ENCODE measurements around the gene OR1F1.
"Not testable (repeated sequence)": the region's sequence is repeated elsewhere in the genome, so short reads cannot be mapped to it uniquely, and the experiment has no call there.

DNA sequence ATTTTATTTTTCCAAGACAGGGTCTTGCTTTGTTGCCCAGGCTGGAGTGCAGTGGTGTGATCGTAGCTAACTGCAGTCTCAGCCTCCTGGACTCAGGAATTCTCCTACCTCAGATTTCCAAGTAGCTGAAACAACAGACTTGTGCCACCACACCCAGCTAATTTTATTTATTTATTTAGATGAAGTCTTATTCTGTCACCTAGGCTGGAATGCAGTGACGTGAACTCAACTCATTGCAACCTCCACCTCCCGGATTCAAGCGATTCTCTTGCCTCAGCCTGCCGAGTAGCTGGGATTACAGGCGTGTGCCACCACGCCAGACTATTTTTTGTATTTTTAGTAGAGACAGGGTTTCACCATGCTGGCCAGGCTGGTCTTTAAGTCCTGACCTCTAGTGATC is 19.3 kb upstream of the OR1F1 start:
- TF ChIP-seq, protein P1, sequence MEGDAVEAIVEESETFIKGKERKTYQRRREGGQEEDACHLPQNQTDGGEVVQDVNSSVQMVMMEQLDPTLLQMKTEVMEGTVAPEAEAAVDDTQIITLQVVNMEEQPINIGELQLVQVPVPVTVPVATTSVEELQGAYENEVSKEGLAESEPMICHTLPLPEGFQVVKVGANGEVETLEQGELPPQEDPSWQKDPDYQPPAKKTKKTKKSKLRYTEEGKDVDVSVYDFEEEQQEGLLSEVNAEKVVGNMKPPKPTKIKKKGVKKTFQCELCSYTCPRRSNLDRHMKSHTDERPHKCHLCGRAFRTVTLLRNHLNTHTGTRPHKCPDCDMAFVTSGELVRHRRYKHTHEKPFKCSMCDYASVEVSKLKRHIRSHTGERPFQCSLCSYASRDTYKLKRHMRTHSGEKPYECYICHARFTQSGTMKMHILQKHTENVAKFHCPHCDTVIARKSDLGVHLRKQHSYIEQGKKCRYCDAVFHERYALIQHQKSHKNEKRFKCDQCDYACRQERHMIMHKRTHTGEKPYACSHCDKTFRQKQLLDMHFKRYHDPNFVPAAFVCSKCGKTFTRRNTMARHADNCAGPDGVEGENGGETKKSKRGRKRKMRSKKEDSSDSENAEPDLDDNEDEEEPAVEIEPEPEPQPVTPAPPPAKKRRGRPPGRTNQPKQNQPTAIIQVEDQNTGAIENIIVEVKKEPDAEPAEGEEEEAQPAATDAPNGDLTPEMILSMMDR (conservative IDR thresholded peaks at IDR 0.05): not testable (repeated sequence)
- not testable (repeated sequence) for TF ChIP-seq EZH2 (IDR thresholded peaks at IDR 0.05; ENCODE audit: low read depth)
